Measurements from ENCODE around the gene GRM7.

Gene GRM7

GRCh38 chr3:7789324-7789723 is 928.4 kb downstream of the GRM7 start:
- Histone ChIP-seq H3K4me1 (no peaks in the 10 kb centered on the region), H3K9me3 (peaks cover 8% of the 10 kb centered on the region), H4K20me1 (no peaks in the 10 kb centered on the region), H3K9ac (no peak overlapping the region), H3K27ac (no peak overlapping the region), H3K4me3 (no peak overlapping the region), H3K4me2 (no peak overlapping the region), H3K27me3 (no peaks in the 10 kb centered on the region), H3K36me3 (no peaks in the 10 kb centered on the region)
- TF ChIP-seq Cebpa-rat (IDR thresholded peaks at IDR 0.05) = no peak

- H3K4me3 ChIP-seq = no peak overlapping the region
- no peaks in the 10 kb centered on the region for H3K4me1 ChIP-seq
- no peaks in the 10 kb centered on the region for H4K20me1 ChIP-seq
- no peak overlapping the region for H3K4me2 ChIP-seq
- H3K27me3 ChIP-seq = no peaks in the 10 kb centered on the region
- H3K9me3 ChIP-seq = peaks cover 8% of the 10 kb centered on the region
- no peak overlapping the region for H3K9ac ChIP-seq
- no peak overlapping the region for H3K27ac ChIP-seq
- no peaks in the 10 kb centered on the region for H3K36me3 ChIP-seq
- no peak for TF ChIP-seq Cebpa-rat (IDR thresholded peaks at IDR 0.05)
These were observed 929.2 kb downstream of the GRM7 start for GRCh38 chr3:7790141-7790540.

All from BLaER1 (cell line).